ENCODE results near the gene UPK3B.
"Not testable (repeated sequence)": the region's sequence is repeated elsewhere in the genome, so short reads cannot be mapped to it uniquely, and the experiment has no call there.

Gene UPK3B

GRCh38 chr7:76514926-76515771 is 4.8 kb downstream of the UPK3B start:
- DNase-seq: no peak

- DNase-seq: no peak
These were observed 5.7 kb downstream of the UPK3B start for GRCh38 chr7:76515999-76516443.

- not testable (repeated sequence) for DNase-seq
These were observed 6.6 kb downstream of the UPK3B start for GRCh38 chr7:76516932-76517331.

- DNase-seq: not testable (repeated sequence)
These were observed 15.8 kb downstream of the UPK3B start for GRCh38 chr7:76526183-76526582.

GRCh38 chr7:76531643-76532042 is 21.3 kb downstream of the UPK3B start:
- DNase-seq: not testable (repeated sequence)

GRCh38 chr7:76543197-76543596 is 32.8 kb downstream of the UPK3B start, which contains the start of gene SPDYE16:
SPDYE16 (minus strand) TSS chr7:76543297; CDS start chr7:76541459, 1,838 bp downstream.
- DNase-seq: not testable (repeated sequence)

- peak; percentile 54 to 76 for DNase-seq
These were observed 38.9 kb downstream of the UPK3B start for GRCh38 chr7:76549025-76549854.

- DNase-seq: not testable (repeated sequence)
These were observed 39.5 kb downstream of the UPK3B start for GRCh38 chr7:76549855-76550248.

- not testable (repeated sequence) for DNase-seq
These were observed 41.6 kb downstream of the UPK3B start for GRCh38 chr7:76551992-76552391.

- DNase-seq: not testable (repeated sequence)
These were observed 49.3 kb downstream of the UPK3B start for GRCh38 chr7:76559685-76560084.

GRCh38 chr7:76560157-76560556 is 49.8 kb downstream of the UPK3B start:
- not testable (repeated sequence) for DNase-seq

- DNase-seq: not testable (repeated sequence)
These were observed 51.0 kb downstream of the UPK3B start for GRCh38 chr7:76561342-76561741.

- DNase-seq: not testable (repeated sequence)
These were observed 54.6 kb downstream of the UPK3B start for GRCh38 chr7:76565001-76565400.
